Hepatocyte (in vitro differentiated cells): ENCODE results near the gene LNX1.

Experiments
- CTCF ChIP-seq: fragments of 200-600 bp; sonication (generic); IDR thresholded peaks from 2 replicates; pipeline ENCODE4 v1.5.1; 2016; ENCODE audit warnings: antibody characterized with exemption, mild to moderate bottlenecking; ENCODE audit not compliant: poor library complexity
- EZH2 ChIP-seq: fragments of 200-600 bp; sonication (generic); IDR thresholded peaks from 2 replicates; pipeline ENCODE4 v1.6.1; 2016; ENCODE audit warnings: antibody characterized with exemption, mild to moderate bottlenecking, borderline replicate concordance
- EZH2phosphoT487 ChIP-seq: fragments of 200-600 bp; sonication (generic); IDR thresholded peaks from one replicate; pipeline ENCODE4 v1.6.1; 2018; ENCODE audit warnings: antibody characterized with exemption, mild to moderate bottlenecking, low read depth, moderate library complexity; ENCODE audit not compliant: unreplicated experiment, severe bottlenecking

- TF ChIP-seq CTCF, result no peak
- no peak for TF ChIP-seq EZH2
- no peak for TF ChIP-seq EZH2phosphoT487
These were observed 108.0 kb downstream of the LNX1 start for GRCh38 chr4:53483250-53483649.
